Ecto neural progenitor cell (in vitro differentiated cells): ENCODE data around the gene CNNM2.
"Not testable (repeated sequence)": the region's sequence is repeated elsewhere in the genome, so short reads cannot be mapped to it uniquely, and the experiment has no call there.

Experiments
- DNase-seq: peaks from one replicate; pipeline ENCODE4 v3.0.0-alpha.2; 2018; ENCODE audit warnings: low spot score

CNNM2 gene

GRCh38 chr10:102926842-102927241, 8.7 kb downstream of the CNNM2 start:
- no peak for DNase-seq

GRCh38 chr10:102927311-102928010, 9.4 kb downstream of the CNNM2 start:
- DNase-seq, result no peak

DNA sequence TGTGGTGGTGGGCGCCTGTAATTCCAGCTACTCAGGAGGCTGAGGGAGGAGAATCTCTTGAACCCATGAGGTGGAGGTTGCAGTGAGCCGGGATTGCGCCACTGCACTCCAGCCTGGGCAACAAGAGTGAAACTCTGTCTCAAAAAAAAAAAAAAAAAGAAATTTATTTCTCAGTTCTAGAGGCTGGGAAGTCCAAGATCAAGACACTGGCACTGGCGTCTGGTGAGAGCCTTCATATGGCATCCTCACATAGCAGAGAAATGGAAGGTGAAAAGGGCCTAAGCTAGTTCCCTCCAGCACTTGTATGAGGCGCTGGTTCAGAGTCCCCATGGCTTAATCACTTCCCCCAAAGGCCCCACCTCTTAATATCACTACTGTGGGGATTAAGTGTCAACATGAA, 10.3 kb downstream of the CNNM2 start:
- not testable (repeated sequence) for DNase-seq

DNA sequence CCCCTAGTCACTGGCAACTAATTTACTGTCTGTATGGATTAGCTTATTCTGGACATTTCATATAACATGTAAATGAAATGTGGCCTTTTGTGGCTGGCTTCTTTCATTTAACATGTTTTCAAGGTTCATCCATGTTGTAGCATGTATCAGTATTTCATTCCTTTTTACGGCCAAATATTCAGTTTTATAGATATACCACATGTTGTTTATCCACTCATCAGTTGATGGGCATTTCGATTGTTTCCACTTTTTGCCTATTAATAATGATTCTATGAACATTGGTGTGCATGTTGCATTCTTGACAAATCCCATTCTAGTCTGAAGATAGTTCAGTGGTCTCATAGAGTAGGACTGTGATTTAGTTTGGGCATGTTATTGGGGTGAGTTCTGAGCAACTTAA, 12.6 kb downstream of the CNNM2 start:
- no peak for DNase-seq

DNA sequence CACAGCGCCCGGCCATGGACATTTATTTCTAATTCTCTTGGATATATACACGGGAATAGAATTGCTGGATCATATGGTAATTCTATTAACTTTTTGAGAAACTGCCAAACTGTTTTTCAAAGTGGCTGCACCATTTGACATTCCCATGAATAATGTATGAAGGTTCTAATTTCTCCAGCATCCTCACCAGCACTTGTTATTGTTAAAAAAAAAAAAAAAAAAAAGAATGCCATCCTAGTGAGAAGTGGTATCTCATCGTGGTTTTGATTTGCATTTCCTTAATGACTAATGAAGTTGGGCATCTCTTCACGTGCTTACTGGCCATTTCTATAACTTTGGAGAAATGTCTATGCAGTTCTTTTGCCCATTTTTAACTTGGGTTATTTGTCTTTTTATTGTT, 13.5 kb downstream of the CNNM2 start:
- DNase-seq, result no peak

- no peak for DNase-seq
Measured at GRCh38 chr10:102935505-102935904, 17.4 kb downstream of the CNNM2 start.

DNA sequence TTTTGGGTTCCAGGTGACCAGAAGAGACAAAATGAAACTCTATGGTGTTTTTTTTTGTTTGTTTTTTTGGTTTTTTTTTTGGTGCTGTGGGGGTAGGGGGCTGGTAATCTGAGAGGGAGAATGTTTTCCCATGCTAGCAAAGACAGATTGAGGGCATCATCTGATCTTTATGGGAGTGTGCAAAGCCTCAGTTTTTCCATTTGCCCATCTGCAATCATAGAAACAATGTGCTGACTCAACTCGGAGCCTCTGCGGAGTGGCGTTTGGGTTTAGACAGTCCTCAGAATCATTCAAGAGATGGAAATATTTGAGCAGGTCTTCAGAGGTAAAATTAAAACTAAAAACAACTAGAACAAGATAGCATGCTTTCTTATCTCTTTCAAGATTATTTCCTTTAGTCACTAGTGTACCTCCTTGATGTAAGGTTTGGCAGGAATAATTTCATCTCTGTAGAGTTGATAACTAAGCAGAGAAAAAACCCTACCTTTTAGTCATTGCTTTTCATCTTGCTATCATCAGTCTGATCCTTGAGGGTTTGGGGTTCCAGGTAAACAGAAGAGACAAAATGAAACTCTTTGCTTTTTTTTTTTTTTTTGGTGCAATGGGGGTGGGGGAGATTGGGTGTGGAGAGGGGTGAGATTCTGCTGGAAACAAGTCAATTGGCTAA, 18.0 kb downstream of the CNNM2 start:
- no peak for DNase-seq

GRCh38 chr10:102941401-102941800, 23.3 kb downstream of the CNNM2 start:
- DNase-seq, result no peak

- DNase-seq, result no peak
Measured at GRCh38 chr10:102945449-102945848, 27.4 kb downstream of the CNNM2 start.

GRCh38 chr10:102945962-102946361, 27.9 kb downstream of the CNNM2 start:
- no peak for DNase-seq

DNA sequence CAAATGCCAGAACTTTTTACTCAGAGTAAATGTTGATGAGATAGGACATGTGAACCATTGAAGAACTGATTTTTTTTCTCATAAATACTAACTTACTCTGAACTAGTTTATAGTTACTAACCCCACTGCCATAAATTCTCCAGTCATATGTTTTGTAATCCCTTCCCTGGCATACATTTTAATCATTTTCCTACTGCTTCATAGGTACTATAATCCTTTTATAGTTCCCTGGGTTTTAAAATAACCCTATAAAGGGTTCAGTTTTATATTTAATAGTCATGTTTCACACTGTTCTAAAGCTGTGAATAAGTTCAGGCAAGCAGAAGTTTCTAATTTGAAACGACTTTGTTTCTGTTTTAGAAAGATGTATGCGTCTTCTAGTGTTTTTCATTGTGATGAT, 28.9 kb downstream of the CNNM2 start:
- no peak for DNase-seq

DNA sequence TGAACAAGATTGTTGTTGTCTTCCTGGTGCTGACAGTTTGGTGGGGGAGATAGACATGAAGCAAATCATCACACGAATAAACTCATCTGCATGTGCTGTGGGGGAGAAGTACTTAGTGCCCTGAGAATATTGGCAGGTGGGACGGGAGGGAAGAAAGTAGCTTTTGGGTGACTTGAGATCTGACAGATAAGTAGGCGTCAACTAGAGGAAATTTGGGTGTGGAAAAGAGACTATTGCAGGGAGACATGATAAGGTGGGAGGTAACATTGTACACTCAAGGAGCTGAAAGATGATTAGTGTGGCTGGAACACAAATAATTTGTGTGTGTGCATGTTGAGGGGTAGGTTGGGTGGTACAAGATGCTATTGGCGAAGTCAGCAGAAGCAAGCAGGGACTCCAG, 30.1 kb downstream of the CNNM2 start:
- no peak for DNase-seq

- no peak for DNase-seq
Measured at GRCh38 chr10:102948786-102949185, 30.7 kb downstream of the CNNM2 start.

DNA sequence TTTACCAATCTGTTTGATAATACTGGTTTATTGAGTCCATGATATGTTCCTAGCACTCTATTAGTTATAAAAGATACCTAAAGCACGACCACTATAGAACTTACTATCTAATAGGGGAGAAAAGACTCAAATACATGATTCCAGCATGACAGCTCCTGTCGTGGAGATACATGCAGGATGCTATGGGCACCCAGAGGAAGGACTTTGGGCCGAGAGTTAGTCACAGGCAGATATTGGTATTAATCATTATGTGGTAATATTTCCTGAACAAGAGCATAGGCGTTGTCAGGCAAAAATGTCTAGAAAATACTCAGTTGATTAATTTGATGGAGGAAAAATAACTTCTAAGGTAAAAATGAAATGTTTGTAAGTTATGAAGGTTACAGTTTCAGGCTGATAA, 31.8 kb downstream of the CNNM2 start:
- DNase-seq, result no peak

DNA sequence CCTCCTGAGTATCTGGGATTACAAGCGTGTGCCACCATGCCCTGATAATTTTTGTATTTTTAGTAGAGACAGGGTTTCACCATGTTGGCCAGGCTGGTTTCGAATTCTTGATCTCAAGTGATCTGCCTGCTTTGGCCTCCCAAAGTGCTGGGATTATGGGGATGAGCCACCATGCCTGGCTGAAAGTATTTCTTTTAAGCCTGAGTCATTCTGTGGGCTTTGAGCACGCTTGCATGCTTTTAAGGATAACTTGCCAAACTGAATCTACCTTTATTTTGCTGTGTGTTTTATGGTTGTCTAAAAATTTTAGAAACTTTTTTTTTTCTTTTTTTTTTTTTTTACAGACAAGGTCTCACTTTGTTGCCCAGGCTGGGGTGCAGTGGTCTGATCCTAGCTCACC, 33.2 kb downstream of the CNNM2 start:
- DNase-seq, result no peak

GRCh38 chr10:102959360-102959759, 41.3 kb downstream of the CNNM2 start:
- no peak for DNase-seq

- no peak for DNase-seq
Measured at GRCh38 chr10:102960157-102960556, 42.1 kb downstream of the CNNM2 start.

DNA sequence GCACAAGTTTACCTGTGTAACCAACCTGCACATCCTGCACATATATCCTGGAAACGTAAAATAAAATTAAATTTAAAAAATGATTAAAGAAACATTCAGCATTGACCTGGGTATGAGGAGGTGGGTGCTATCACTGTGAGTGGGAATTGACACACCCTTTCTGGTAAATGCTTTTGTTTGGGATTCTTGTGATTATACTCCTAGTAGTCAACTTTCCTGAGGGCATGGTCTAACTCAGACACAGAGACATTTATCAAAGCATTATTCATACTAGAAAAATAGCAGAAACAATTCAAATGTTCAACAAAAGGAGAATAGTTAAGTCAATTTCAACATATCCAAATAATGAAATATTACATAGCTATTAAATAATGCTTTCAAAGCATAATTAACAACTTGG, 44.2 kb downstream of the CNNM2 start:
- DNase-seq, result no peak

DNA sequence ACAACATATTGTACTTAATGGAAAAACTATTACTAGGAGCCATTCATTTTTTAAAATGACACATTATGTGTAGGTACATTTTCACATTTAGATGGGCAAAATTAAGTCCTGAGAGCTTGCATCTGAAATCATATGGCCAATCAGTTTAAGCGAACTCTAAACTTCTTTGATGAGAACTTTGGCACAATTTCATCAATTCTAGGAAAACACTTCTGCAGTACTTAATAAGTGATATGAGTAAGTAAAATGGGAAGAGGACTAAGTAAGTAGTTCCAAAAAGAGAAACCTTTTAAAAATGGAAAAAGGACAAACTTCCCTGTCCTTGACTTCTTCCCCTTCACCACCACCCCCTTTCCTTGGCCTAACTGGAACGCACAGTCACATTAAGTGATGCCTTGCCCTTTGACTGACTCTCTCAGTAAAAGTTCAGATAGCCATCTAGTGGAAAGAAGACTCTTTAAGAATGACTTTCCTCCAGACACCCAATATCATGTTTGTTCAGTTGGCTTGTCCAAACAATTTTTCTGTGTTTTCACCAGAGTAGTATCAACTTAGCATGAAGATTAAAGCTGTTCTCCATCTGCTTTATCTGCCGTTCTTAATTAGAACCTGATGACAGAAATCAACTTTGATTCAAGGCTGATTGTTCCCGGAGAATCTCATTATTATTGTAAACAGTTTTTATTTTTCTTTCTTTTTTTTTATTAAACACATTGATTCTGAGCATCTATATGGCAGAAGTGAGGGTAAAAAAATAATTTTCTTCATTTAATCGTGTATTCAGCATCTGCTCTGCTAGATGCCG, 45.1 kb downstream of the CNNM2 start:
- no peak for DNase-seq

- DNase-seq, result no peak
Measured at GRCh38 chr10:102963756-102964025, 45.6 kb downstream of the CNNM2 start.

GRCh38 chr10:102964064-102964463, 46.0 kb downstream of the CNNM2 start:
- not testable (repeated sequence) for DNase-seq

GRCh38 chr10:102964713-102965112, 46.6 kb downstream of the CNNM2 start:
- no peak for DNase-seq

DNA sequence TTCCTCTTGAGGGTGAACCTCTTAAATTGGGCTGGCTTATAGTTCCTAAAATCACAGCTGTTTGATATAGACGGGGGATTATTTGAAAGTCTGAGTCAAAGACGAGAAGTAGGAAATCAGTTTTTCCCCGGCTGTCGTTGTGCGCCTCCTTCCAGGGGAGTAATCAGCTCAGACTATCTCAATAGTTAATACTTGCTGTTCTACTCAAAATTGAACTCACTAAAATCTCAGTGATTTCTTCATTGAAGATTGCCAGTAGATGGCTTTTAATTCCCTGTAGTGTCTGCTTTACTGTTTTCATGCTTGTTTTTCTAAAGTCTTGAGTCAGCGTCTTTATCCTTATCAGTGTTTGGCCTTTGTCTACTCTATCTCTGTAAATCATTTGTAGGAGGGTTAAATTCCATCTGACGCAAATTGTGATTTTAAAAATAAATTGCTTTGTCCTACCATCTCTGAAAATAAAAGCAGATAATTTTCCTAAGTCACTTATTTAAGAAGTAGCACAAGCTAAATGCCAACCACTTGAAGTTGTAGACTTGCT, 47.3 kb downstream of the CNNM2 start:
- no peak for DNase-seq
